Neural progenitor cell (in vitro differentiated cells): Measurements from ENCODE around the gene LMF2.

ENCODE experiments used
- EZH2 ChIP-seq: fragments of 200-600 bp; sonication (generic); IDR thresholded peaks from 2 replicates; pipeline ENCODE4 v1.6.1; 2017; ENCODE audit warnings: antibody characterized with exemption, mild to moderate bottlenecking, moderate library complexity
- EZH2phosphoT487 ChIP-seq: fragments of 200-600 bp; sonication (generic); IDR thresholded peaks from 2 replicates; pipeline ENCODE4 v1.6.1; 2017; ENCODE audit warnings: antibody characterized with exemption
- TF ChIP-seq, protein P1 (sequence below): fragments of 200-600 bp; sonication (generic); IDR thresholded peaks from 2 replicates; pipeline ENCODE4 v1.5.1; 2017; ENCODE audit warnings: antibody characterized with exemption, mild to moderate bottlenecking

DNA sequence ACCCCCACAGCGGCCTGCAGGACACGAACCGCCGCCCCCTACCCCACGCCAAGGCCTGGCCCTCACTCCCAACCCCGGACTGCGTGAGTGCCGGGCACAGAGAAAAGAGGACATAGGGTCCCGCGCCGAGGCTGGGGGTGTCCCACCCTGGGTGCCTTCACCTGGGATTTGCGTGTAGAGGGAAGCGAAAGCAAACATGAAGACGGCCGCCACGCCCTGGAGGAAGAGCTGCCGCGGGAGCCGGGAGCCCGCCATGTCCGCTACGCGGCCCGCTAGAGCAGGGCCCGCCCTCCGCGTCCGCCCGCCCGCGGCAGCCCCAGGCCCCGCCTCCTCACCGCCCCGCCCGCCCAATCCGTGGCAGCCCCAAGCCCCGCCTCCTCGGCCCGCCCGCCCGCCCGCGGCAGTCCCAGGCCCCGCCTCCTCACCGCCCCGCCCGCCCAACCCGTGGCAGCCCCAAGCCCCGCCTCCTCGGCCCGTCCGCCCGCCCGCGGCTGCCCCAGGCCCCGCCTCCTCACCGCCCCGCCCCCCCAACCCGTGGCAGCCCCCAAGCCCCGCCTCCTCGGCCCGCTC is at the start of gene LMF2:
- TF ChIP-seq, protein P1, sequence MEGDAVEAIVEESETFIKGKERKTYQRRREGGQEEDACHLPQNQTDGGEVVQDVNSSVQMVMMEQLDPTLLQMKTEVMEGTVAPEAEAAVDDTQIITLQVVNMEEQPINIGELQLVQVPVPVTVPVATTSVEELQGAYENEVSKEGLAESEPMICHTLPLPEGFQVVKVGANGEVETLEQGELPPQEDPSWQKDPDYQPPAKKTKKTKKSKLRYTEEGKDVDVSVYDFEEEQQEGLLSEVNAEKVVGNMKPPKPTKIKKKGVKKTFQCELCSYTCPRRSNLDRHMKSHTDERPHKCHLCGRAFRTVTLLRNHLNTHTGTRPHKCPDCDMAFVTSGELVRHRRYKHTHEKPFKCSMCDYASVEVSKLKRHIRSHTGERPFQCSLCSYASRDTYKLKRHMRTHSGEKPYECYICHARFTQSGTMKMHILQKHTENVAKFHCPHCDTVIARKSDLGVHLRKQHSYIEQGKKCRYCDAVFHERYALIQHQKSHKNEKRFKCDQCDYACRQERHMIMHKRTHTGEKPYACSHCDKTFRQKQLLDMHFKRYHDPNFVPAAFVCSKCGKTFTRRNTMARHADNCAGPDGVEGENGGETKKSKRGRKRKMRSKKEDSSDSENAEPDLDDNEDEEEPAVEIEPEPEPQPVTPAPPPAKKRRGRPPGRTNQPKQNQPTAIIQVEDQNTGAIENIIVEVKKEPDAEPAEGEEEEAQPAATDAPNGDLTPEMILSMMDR, result no peak
- no peak for TF ChIP-seq EZH2phosphoT487
- TF ChIP-seq EZH2, result no peak
